Measurements from ENCODE around the gene SPECC1. TPM values are rescaled to one million over a fixed set of nuclear protein-coding genes. Genes with fewer than 3 reads are reported as not detected.

The SPECC1 gene
- total and polyA plus RNA-seq, 2 donors (not counting 1 experiment from before 2014, with no cell fraction given), result 13.4 to 30.9 TPM

GRCh38 chr17:20278805-20279204 is 269.6 kb downstream of the SPECC1 start:
- no peak overlapping the region for H2AFZ ChIP-seq (ENCODE audit: low read length)
- no peaks in the 10 kb centered on the region for H4K20me1 ChIP-seq (ENCODE audit: control insufficient read depth, extremely low read depth, insufficient read depth, low read length)
- H3K27me3 ChIP-seq (ENCODE audit: control insufficient read depth, insufficient read depth, low read length), result no peaks in the 10 kb centered on the region
- H3K36me3 ChIP-seq (ENCODE audit: control insufficient read depth, insufficient read depth, low read length), result no peaks in the 10 kb centered on the region
- no peak overlapping the region for H3K4me3 ChIP-seq (replicated peaks in 1 of 4; ENCODE audit: control extremely low read depth in 1 of 4, insufficient read depth in 1 of 4, low read depth in 3 of 4, low read length in 4 of 4)
- H3K4me1 ChIP-seq (ENCODE audit: control insufficient read depth, extremely low read depth, insufficient read depth, low read length), result no peaks in the 10 kb centered on the region
- TF ChIP-seq EZH2 (IDR thresholded peaks at IDR 0.05; ENCODE audit: low read length, missing control alignments) (no peak), CTCF (conservative IDR thresholded peaks at IDR 0.05 in 1 of 2, IDR thresholded peaks at IDR 0.05 in 1 of 2; ENCODE audit: low read depth in 1 of 2, low read length in 2 of 2) (no peak)
- H3K9me3 ChIP-seq (ENCODE audit: control insufficient read depth, insufficient read depth, low read depth, low read length), result no peaks in the 10 kb centered on the region
- H3K9ac ChIP-seq (ENCODE audit: insufficient read depth, low read length), result no peak overlapping the region
- DNase-seq (ENCODE audit: low read depth in 2 of 2), result no peak
- no peaks in the 10 kb centered on the region for H3K79me2 ChIP-seq (ENCODE audit: control insufficient read depth, insufficient read depth, low read length)
- no peak overlapping the region for H3K4me2 ChIP-seq (ENCODE audit: extremely low read depth, insufficient read depth, low read length)
- no peak overlapping the region for H3K27ac ChIP-seq (ENCODE audit: insufficient read depth, low read length)

- no peaks in the 10 kb centered on the region for H3K9me3 ChIP-seq (ENCODE audit: control insufficient read depth, insufficient read depth, low read depth, low read length)
- no peak overlapping the region for H3K4me2 ChIP-seq (ENCODE audit: extremely low read depth, insufficient read depth, low read length)
- no peaks in the 10 kb centered on the region for H3K79me2 ChIP-seq (ENCODE audit: control insufficient read depth, insufficient read depth, low read length)
- no peaks in the 10 kb centered on the region for H3K27me3 ChIP-seq (ENCODE audit: control insufficient read depth, insufficient read depth, low read length)
- H3K27ac ChIP-seq (ENCODE audit: insufficient read depth, low read length), result no peak overlapping the region
- no peaks in the 10 kb centered on the region for H4K20me1 ChIP-seq (ENCODE audit: control insufficient read depth, extremely low read depth, insufficient read depth, low read length)
- no peak overlapping the region for H3K9ac ChIP-seq (ENCODE audit: insufficient read depth, low read length)
- no peak for DNase-seq (ENCODE audit: low read depth in 2 of 2)
- TF ChIP-seq EZH2 (IDR thresholded peaks at IDR 0.05; ENCODE audit: low read length, missing control alignments), result no peak
- no peak for TF ChIP-seq CTCF (conservative IDR thresholded peaks at IDR 0.05 in 1 of 2, IDR thresholded peaks at IDR 0.05 in 1 of 2; ENCODE audit: low read depth in 1 of 2, low read length in 2 of 2)
- no peaks in the 10 kb centered on the region for H3K4me1 ChIP-seq (ENCODE audit: control insufficient read depth, extremely low read depth, insufficient read depth, low read length)
- no peaks in the 10 kb centered on the region for H3K36me3 ChIP-seq (ENCODE audit: control insufficient read depth, insufficient read depth, low read length)
- H3K4me3 ChIP-seq (replicated peaks in 1 of 4; ENCODE audit: control extremely low read depth in 1 of 4, insufficient read depth in 1 of 4, low read depth in 3 of 4, low read length in 4 of 4), result no peak overlapping the region
- H2AFZ ChIP-seq (ENCODE audit: low read length), result no peak overlapping the region
Measured at GRCh38 chr17:20279631-20280030, 270.5 kb downstream of the SPECC1 start.

- TF ChIP-seq EZH2 (IDR thresholded peaks at IDR 0.05; ENCODE audit: low read length, missing control alignments) (no peak), CTCF (conservative IDR thresholded peaks at IDR 0.05 in 1 of 2, IDR thresholded peaks at IDR 0.05 in 1 of 2; ENCODE audit: low read depth in 1 of 2, low read length in 2 of 2) (no peak)
- H3K27me3 ChIP-seq (ENCODE audit: control insufficient read depth, insufficient read depth, low read length), result no peaks in the 10 kb centered on the region
- DNase-seq (ENCODE audit: low read depth in 2 of 2), result no peak
- H3K27ac ChIP-seq (ENCODE audit: insufficient read depth, low read length), result no peak overlapping the region
- H3K4me2 ChIP-seq (ENCODE audit: extremely low read depth, insufficient read depth, low read length), result no peak overlapping the region
- no peak overlapping the region for H3K4me3 ChIP-seq (replicated peaks in 1 of 4; ENCODE audit: control extremely low read depth in 1 of 4, insufficient read depth in 1 of 4, low read depth in 3 of 4, low read length in 4 of 4)
- no peaks in the 10 kb centered on the region for H3K4me1 ChIP-seq (ENCODE audit: control insufficient read depth, extremely low read depth, insufficient read depth, low read length)
- no peaks in the 10 kb centered on the region for H3K79me2 ChIP-seq (ENCODE audit: control insufficient read depth, insufficient read depth, low read length)
- H2AFZ ChIP-seq (ENCODE audit: low read length), result no peak overlapping the region
- no peaks in the 10 kb centered on the region for H3K9me3 ChIP-seq (ENCODE audit: control insufficient read depth, insufficient read depth, low read depth, low read length)
- H4K20me1 ChIP-seq (ENCODE audit: control insufficient read depth, extremely low read depth, insufficient read depth, low read length), result no peaks in the 10 kb centered on the region
- no peaks in the 10 kb centered on the region for H3K36me3 ChIP-seq (ENCODE audit: control insufficient read depth, insufficient read depth, low read length)
- no peak overlapping the region for H3K9ac ChIP-seq (ENCODE audit: insufficient read depth, low read length)
Measured at GRCh38 chr17:20280051-20280450, 270.9 kb downstream of the SPECC1 start.

All from fibroblast of lung (primary cell).